ENCODE measurements around the gene ZNF582.
A peak's percentile ranks its signal among the peaks of the same experiment; 100 is the strongest.

The ZNF582 gene

DNA sequence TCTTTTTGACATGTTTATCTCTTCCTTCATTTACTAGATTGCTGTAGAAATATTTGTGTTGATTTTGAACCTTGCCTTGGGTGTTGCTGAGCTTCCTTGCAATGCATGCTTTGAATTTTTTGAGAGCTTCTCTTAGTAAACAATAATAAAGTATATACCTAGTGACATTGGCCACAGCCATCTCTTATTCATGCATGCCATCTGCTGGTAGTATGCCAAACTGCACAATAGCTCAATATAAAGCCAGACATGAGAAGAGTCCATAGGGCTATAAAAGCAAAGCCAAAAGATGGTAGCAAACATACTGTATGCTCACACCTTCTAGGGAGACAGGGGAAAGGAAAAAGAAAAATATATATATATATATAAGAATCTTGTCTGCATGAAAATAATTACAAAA is 59.8 kb downstream of the ZNF582 start:
- peak; percentile 75 for TF ChIP-seq CTCF (IDR thresholded peaks at IDR 0.05; ENCODE audit: borderline replicate concordance, control extremely low read depth, extremely low read depth, insufficient read depth, missing control alignments)
- DNase-seq (ENCODE audit: low spot score), result peak; percentile 69
- in situ Hi-C loops (cut with MboI; ENCODE audit: low sequenced_read_pairs, unreplicated experiment), result no loop called here

Measured in GM13976 (cell line).